SU-DHL-6 (cell line): ENCODE measurements around the gene PTGES2.

ENCODE experiments used
- H2AFZ ChIP-seq: fragments of 200-600 bp; sonication (generic); 2 replicates; pipeline ENCODE4 v1.6.1; 2014; ENCODE audit warnings: low read depth, mild to moderate bottlenecking, moderate library complexity, mixed read lengths, antibody characterized with exemption, low read length; ENCODE audit not compliant: severe bottlenecking
- H3F3A ChIP-seq: fragments of 200-600 bp; shearing (Covaris generic); 2 replicates; pipeline ENCODE4 v1.6.0; 2016; ENCODE audit warnings: antibody characterized with exemption, mild to moderate bottlenecking; ENCODE audit not compliant: insufficient read depth
- H3K27ac ChIP-seq: fragments of 200-600 bp; sonication (generic); 2 replicates; pipeline ENCODE4 v1.5.1; 2016; ENCODE audit warnings: low read depth, mild to moderate bottlenecking, low read length, moderate library complexity, mixed read lengths
- H3K27me3 ChIP-seq: fragments of 200-600 bp; sonication (generic), shearing (Covaris generic); 2 replicates; pipeline ENCODE4 v1.6.0; 2014; ENCODE audit warnings: mild to moderate bottlenecking, low read length
- H3K36me3 ChIP-seq: fragments of 200-600 bp; sonication (generic); 2 replicates; pipeline ENCODE4 v1.6.1; 2014; ENCODE audit warnings: mild to moderate bottlenecking, low read length, mixed read lengths
- H3K4me2 ChIP-seq: fragments of 300-600, 200-600 bp; shearing (Covaris generic), sonication (generic); 2 replicates; pipeline ENCODE4 v1.6.0; 2014; ENCODE audit warnings: low read length, low read depth, mild to moderate bottlenecking; ENCODE audit not compliant: poor library complexity, severe bottlenecking
- H3K4me3 ChIP-seq: fragments of 200-600 bp; sonication (generic); 2 replicates; pipeline ENCODE4 v1.5.1; 2014; ENCODE audit warnings: antibody characterized with exemption, low read length, mild to moderate bottlenecking, mixed read lengths; ENCODE audit not compliant: insufficient read depth, poor library complexity, severe bottlenecking
- H3K79me2 ChIP-seq: fragments of 200-600 bp; sonication (generic); 2 replicates; pipeline ENCODE4 v1.6.1; 2014; ENCODE audit warnings: mild to moderate bottlenecking, low read length, moderate library complexity; ENCODE audit not compliant: insufficient read depth
- H3K9ac ChIP-seq: fragments of 200-600 bp; sonication (generic); 2 replicates; pipeline ENCODE4 v1.7.0; 2014; ENCODE audit warnings: mild to moderate bottlenecking, low read length
- H3K9me2 ChIP-seq: fragments of 200-600 bp; sonication (generic); replicated peaks from 2 replicates; pipeline ENCODE4 v1.6.1; 2014; ENCODE audit warnings: low read length; ENCODE audit not compliant: insufficient read depth
- H3K9me3 ChIP-seq: fragments of 200-600 bp; sonication (generic); 2 replicates; pipeline ENCODE4 v1.6.1; 2014; ENCODE audit warnings: low read length, mixed read lengths; ENCODE audit not compliant: insufficient read depth
- H4K20me1 ChIP-seq: fragments of 200-600 bp; sonication (generic); 2 replicates; pipeline ENCODE4 v1.6.1; 2014; ENCODE audit warnings: low read depth, mild to moderate bottlenecking, antibody characterized with exemption, low read length, moderate library complexity, mixed read lengths
- EZH2phosphoT487 ChIP-seq: fragments of 200-600 bp; sonication (generic), shearing (Covaris generic); conservative IDR thresholded peaks from 2 replicates; pipeline ENCODE4 v1.6.1; 2018; ENCODE audit warnings: mild to moderate bottlenecking, antibody characterized with exemption, low read length, moderate library complexity, mixed read lengths
- TF ChIP-seq, protein P1 (sequence below): fragments of 200-600 bp; sonication (generic); IDR thresholded peaks from one replicate; pipeline ENCODE4 v1.5.1; 2017; ENCODE audit warnings: antibody characterized with exemption, mild to moderate bottlenecking, low read length, moderate library complexity; ENCODE audit not compliant: insufficient read depth, poor library complexity, severe bottlenecking

Gene PTGES2

GRCh38 chr9:128121924-128122808, 5.4 kb downstream of the PTGES2 start:
- Histone ChIP-seq H3K27me3 (no peaks in the 10 kb centered on the region), H3K4me3 (no peak overlapping the region), H4K20me1 (no peaks in the 10 kb centered on the region; the same call in 1 of the 2 replicates), H3K36me3 (no peaks in the 10 kb centered on the region), H3F3A (no peaks in the 10 kb centered on the region), H3K9me3 (no peaks in the 10 kb centered on the region), H3K4me2 (no peak overlapping the region), H3K9ac (no peak overlapping the region), H3K27ac (no peak overlapping the region), H3K9me2 (no peaks in the 10 kb centered on the region), H3K79me2 (peaks cover 17% of the 10 kb centered on the region), H2AFZ (no peak overlapping the region)
- TF ChIP-seq, protein P1, sequence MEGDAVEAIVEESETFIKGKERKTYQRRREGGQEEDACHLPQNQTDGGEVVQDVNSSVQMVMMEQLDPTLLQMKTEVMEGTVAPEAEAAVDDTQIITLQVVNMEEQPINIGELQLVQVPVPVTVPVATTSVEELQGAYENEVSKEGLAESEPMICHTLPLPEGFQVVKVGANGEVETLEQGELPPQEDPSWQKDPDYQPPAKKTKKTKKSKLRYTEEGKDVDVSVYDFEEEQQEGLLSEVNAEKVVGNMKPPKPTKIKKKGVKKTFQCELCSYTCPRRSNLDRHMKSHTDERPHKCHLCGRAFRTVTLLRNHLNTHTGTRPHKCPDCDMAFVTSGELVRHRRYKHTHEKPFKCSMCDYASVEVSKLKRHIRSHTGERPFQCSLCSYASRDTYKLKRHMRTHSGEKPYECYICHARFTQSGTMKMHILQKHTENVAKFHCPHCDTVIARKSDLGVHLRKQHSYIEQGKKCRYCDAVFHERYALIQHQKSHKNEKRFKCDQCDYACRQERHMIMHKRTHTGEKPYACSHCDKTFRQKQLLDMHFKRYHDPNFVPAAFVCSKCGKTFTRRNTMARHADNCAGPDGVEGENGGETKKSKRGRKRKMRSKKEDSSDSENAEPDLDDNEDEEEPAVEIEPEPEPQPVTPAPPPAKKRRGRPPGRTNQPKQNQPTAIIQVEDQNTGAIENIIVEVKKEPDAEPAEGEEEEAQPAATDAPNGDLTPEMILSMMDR, result no peak
- TF ChIP-seq EZH2phosphoT487, result no peak

DNA sequence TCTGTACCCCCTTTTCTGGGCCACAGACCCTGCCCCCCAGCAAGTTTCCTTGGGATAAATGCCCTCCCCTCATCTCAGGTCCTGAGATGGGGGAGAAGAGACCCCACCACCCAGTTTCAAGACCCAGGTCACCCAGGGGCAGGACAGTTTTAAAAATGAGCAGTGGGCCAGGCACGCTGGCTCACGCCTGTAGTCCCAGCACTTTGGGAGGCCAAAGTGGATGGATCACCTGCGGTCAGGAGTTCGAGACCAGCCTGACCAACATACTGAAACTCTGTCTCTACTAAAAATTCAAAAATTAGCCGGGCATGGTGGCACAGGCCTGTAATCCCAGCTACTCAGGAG, 6.1 kb downstream of the PTGES2 start:
- H3K9me3 ChIP-seq, result no peaks in the 10 kb centered on the region
- no peak overlapping the region for H3K4me3 ChIP-seq
- no peak overlapping the region for H3K27ac ChIP-seq
- H4K20me1 ChIP-seq, result no peaks in the 10 kb centered on the region; the same call in 1 of the 2 replicates
- no peaks in the 10 kb centered on the region for H3F3A ChIP-seq
- H3K4me2 ChIP-seq, result no peak overlapping the region
- H3K79me2 ChIP-seq, result peaks cover 10% of the 10 kb centered on the region
- H3K36me3 ChIP-seq, result no peaks in the 10 kb centered on the region
- TF ChIP-seq, protein P1, result no peak
- no peak for TF ChIP-seq EZH2phosphoT487
- no peak overlapping the region for H3K9ac ChIP-seq
- no peaks in the 10 kb centered on the region for H3K9me2 ChIP-seq
- no peaks in the 10 kb centered on the region for H3K27me3 ChIP-seq
- H2AFZ ChIP-seq, result no peak overlapping the region

DNA sequence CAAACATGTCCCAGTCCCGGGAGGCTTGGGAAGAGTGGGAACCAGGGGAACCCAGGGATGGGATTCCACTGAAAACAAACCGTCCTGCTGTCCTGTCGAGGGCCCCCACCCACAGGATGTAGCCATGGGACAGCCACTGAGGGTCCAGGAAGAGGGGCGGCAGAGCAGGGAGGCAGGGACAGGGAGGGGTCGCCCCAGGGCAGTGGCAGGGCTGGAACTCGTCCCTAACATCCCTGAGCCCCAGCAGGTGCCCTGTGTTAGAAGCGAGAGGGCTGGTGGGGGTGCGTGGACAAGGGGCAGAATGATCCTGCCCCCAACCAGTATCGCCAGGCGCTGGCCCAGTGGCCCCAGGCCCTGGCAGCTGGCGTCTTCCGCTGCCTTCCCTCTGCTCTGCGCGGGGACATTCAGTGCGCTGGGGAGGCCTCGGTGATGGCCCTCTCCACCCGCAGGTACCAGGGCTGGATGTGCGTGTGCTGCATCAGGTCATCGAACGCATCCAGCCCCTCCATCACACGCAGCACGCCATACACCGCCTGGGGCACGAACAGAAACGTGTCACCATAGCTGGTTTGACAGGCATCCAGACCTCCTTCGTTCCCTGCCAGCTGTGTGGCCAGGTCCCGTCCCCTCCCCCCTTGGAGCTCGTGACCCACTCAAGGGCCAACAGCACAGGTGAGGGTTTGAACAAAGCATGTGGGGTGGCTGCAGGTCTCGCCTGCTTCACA, 6.6 kb downstream of the PTGES2 start:
- H4K20me1 ChIP-seq, result no peaks in the 10 kb centered on the region
- no peaks in the 10 kb centered on the region for H3K9me3 ChIP-seq
- no peak for TF ChIP-seq EZH2phosphoT487
- TF ChIP-seq, protein P1, result no peak
- H3K9me2 ChIP-seq, result no peaks in the 10 kb centered on the region
- no peak overlapping the region for H3K9ac ChIP-seq
- no peak overlapping the region for H3K4me2 ChIP-seq
- H3K4me3 ChIP-seq, result no peak overlapping the region
- no peaks in the 10 kb centered on the region for H3K36me3 ChIP-seq
- no peaks in the 10 kb centered on the region for H3F3A ChIP-seq
- H3K27me3 ChIP-seq, result no peaks in the 10 kb centered on the region
- no peak overlapping the region for H3K27ac ChIP-seq
- peaks cover 5% of the 10 kb centered on the region for H3K79me2 ChIP-seq
- no peak overlapping the region for H2AFZ ChIP-seq
